ENCODE results near the gene RPL37A. TPM values are rescaled to one million over a fixed set of nuclear protein-coding genes. Genes with fewer than 3 reads are reported as not detected.

Gene RPL37A
- total and polyA plus RNA-seq, 9 of the 15 experiments (the other 6 are each of a cell fraction or from before 2014, with no cell fraction given) = 1,938 to 3,349 (median 2,436) TPM

- TF ChIP-seq SREBF2 (CRISPR knock-in tag; IDR thresholded peaks at IDR 0.05) (no peak), THRB (CRISPR knock-in tag; conservative IDR thresholded peaks at IDR 0.05) (no peak), HNRNPLL (IDR thresholded peaks at IDR 0.05; ENCODE audit: low read depth, low read length, poor library complexity, severe bottlenecking) (no peak), SMAD4 (CRISPR knock-in tag; conservative IDR thresholded peaks at IDR 0.05) (no peak), ZC3H4 (CRISPR knock-in tag; IDR thresholded peaks at IDR 0.05; ENCODE audit: borderline replicate concordance) (no peak), GTF2E2 (tag; IDR thresholded peaks at IDR 0.05) (no peak), POLR2AphosphoS5 (IDR thresholded peaks at IDR 0.05; ENCODE audit: control insufficient read depth, insufficient read depth, low read depth, low read length) (peak; percentile 28; the same call in 1 of the 2 replicates), ZFP91 (CRISPR knock-in tag; IDR thresholded peaks at IDR 0.05) (no peak), ETS1 (conservative IDR thresholded peaks at IDR 0.05; ENCODE audit: control insufficient read depth, low read depth, low read length) (no peak), RBFOX2 (IDR thresholded peaks at IDR 0.05; ENCODE audit: low read depth, low read length) (peak; percentile 48; the same call in 1 of the 2 replicates), PTBP1 (IDR thresholded peaks at IDR 0.05; ENCODE audit: low read depth, low read length) (no peak), ZNF778 (CRISPR knock-in tag; IDR thresholded peaks at IDR 0.05) (no peak), ZBTB1 (CRISPR knock-in tag; IDR thresholded peaks at IDR 0.05; ENCODE audit: borderline replicate concordance, low read depth) (no peak)
- Histone ChIP-seq H3K9me3 (replicated peaks; ENCODE audit: control insufficient read depth, insufficient read depth, low read depth, low read length) (no peaks in the 10 kb centered on the region), H4K20me1 (replicated peaks; ENCODE audit: control insufficient read depth, insufficient read depth, low read length) (peaks cover 38% of the 10 kb centered on the region), H3K27me3 (ENCODE audit: control insufficient read depth in 2 of 2, insufficient read depth in 2 of 2, low read length in 2 of 2) (no peaks in the 10 kb centered on the region), H2AFZ (ENCODE audit: low read depth, low read length) (no peak overlapping the region), H3K4me3 (no peak overlapping the region), H3K9me1 (ENCODE audit: control insufficient read depth, insufficient read depth, low read length) (peaks cover 10% of the 10 kb centered on the region), H3K4me1 (replicated peaks in 1 of 2; ENCODE audit: control insufficient read depth in 2 of 2, insufficient read depth in 2 of 2, low read length in 2 of 2) (peaks cover 0 to 2% of the 10 kb centered on the region in 2 experiments; a peak in 3 of 5 replicates), H3K27ac (ENCODE audit: extremely low read depth, low read depth, low read length) (no peak overlapping the region), H3K4me2 (ENCODE audit: insufficient read depth, low read length) (no peak overlapping the region; the same call in 1 of the 2 replicates), H3K79me2 (ENCODE audit: control insufficient read depth, insufficient read depth, low read length) (peaks cover 69% of the 10 kb centered on the region), H3K36me3 (ENCODE audit: control insufficient read depth, insufficient read depth, low read length) (peaks cover 76% of the 10 kb centered on the region), H3K9ac (ENCODE audit: insufficient read depth in 1 of 2, low read depth in 2 of 2, low read length in 2 of 2) (peak overlapping the region in 1 of 2 experiments; percentile 0; a peak in 1 of 4 replicates)
- FAIRE-seq (no peak), DNase-seq (ENCODE audit: extremely low read depth in 1 of 4, low spot score in 3 of 4) (no peak), ATAC-seq (no peak)
- no TSS peak for BruUV-seq (replicated peaks)
- CTCF ChIA-PET (ENCODE audit: low intra/inter-chr PET ratio) = no interaction called here
- WGBS (ENCODE audit: insufficient coverage, low coverage, missing lambda C conversion rate) = 90% methylated on average over 7 of the region's 8 CpGs
- intact Hi-C loops (cut with micrococcal nuclease) (no loop called here), in situ Hi-C loops (cut with MboI) (no loop called here)
- POLR2A ChIA-PET = no interaction called here
Measured at GRCh38 chr2:216501854-216502253, 3.2 kb downstream of the RPL37A start.
